Suprapubic skin (tissue), 4 donors: ENCODE measurements around the gene IPO13. TPM values are rescaled to one million over a fixed set of nuclear protein-coding genes. Genes with fewer than 3 reads are reported as not detected.

Experiments used
- DNase-seq, 2 donors: peaks; one replicate each; pipeline ENCODE4 v3.0.0-alpha.2; 2019; ENCODE audit warnings: low spot score in 2 of 2
- H3K27ac ChIP-seq: fragments of 200-600 bp; sonication (generic); one replicate; pipeline ENCODE4 v1.5.1; 2019
- H3K27me3 ChIP-seq: fragments of 200-600 bp; sonication (generic); one replicate; pipeline ENCODE4 v1.5.1; 2019
- H3K36me3 ChIP-seq: fragments of 200-600 bp; sonication (generic); one replicate; pipeline ENCODE4 v1.5.1; 2019
- H3K4me1 ChIP-seq: fragments of 200-600 bp; sonication (generic); one replicate; pipeline ENCODE4 v1.5.1; 2019
- H3K4me3 ChIP-seq: fragments of 200-600 bp; sonication (generic); one replicate; pipeline ENCODE4 v1.5.1; 2019; ENCODE audit warnings: mild to moderate bottlenecking
- H3K9me3 ChIP-seq: fragments of 200-600 bp; sonication (generic); one replicate; pipeline ENCODE4 v1.5.1; 2019
- EP300 ChIP-seq: sonication (generic); formaldehyde crosslinking; IDR thresholded peaks from one replicate; pipeline ENCODE4 v1.6.1; 2017; ENCODE audit warnings: antibody characterized with exemption
- POLR2A ChIP-seq, 2 donors: fragments of 450-650 bp; IDR thresholded peaks; one replicate each; pipeline ENCODE4 v1.6.1; 2017; ENCODE audit warnings: antibody characterized with exemption in 2 of 2, mild to moderate bottlenecking in 2 of 2, moderate library complexity in 2 of 2
- POLR2AphosphoS5 ChIP-seq, 3 donors: sonication (generic); formaldehyde crosslinking; IDR thresholded peaks; one replicate each; pipeline ENCODE4 v1.6.1; 2017; ENCODE audit warnings: antibody characterized with exemption in 3 of 3
- WGBS: methylation state at CpG from one replicate; pipeline ENCODE4 v1.1.5; 2018; 5-methylcytosine and 5-hydroxymethylcytosine counted together
- total RNA-seq, 4 donors: library from RNA; depleted of rRNA; stranded (reverse); fragments of >200 nt; gene quantifications; one replicate each; pipeline ENCODE4 v1.1.0, GENCODE V29; 2016
- TF ChIP-seq, protein P1 (sequence below), 2 donors: fragments of 200-600 bp in 1 of 2; fragments of 450-650 bp in 1 of 2; sonication (generic) in 1 of 2; IDR thresholded peaks; one replicate each; pipeline ENCODE4 v1.5.1; 2016 to 2019; ENCODE audit warnings: antibody characterized with exemption in 2 of 2, mild to moderate bottlenecking in 1 of 2, moderate library complexity in 1 of 2

The IPO13 gene
- total RNA-seq, 4 donors from 2014 or later: 30.8 to 41.0 (median 34.8) TPM

DNA sequence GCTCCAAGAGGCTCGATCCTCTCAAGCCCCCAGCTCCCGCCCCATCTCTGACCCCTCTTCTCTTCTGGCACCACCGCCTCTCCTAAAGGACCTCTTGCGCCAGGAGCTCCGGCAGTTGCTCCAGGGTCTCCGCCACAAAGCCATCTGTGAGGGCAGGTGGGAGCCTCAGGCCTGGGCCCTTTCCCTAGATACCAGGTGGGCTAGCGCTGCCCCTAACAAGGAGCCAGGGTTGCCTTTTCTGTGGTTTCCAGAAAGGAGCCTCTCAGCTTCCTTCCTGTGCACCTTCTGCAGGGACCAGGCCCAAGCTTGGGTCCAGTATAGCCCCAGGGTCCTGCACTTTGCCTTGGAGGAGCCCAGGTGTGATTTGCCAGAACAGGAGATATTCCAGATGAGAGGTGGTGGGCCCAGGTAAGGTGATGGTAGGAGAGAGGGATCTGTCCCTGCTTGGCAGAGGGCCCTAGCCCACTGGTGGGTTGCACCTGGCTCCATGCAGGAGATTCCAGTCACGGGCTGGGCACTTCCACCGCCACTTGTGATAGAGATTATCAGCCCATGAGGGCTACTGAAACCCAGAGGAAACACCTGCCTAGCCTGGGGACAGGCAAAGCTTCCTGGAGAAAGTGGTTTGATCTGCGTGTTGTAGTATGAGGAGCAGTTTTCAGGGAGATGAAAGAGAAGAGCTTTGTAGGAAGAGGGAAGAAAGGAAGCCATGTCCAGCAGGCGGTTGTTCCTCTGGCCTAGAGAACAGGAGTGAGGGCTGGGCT, 45.7 kb downstream of the IPO13 start:
- TF ChIP-seq POLR2AphosphoS5 (IDR thresholded peaks at IDR 0.05) (no peak), EP300 (no peak), POLR2A (IDR thresholded peaks at IDR 0.05) (no peak)
- TF ChIP-seq, protein P1, sequence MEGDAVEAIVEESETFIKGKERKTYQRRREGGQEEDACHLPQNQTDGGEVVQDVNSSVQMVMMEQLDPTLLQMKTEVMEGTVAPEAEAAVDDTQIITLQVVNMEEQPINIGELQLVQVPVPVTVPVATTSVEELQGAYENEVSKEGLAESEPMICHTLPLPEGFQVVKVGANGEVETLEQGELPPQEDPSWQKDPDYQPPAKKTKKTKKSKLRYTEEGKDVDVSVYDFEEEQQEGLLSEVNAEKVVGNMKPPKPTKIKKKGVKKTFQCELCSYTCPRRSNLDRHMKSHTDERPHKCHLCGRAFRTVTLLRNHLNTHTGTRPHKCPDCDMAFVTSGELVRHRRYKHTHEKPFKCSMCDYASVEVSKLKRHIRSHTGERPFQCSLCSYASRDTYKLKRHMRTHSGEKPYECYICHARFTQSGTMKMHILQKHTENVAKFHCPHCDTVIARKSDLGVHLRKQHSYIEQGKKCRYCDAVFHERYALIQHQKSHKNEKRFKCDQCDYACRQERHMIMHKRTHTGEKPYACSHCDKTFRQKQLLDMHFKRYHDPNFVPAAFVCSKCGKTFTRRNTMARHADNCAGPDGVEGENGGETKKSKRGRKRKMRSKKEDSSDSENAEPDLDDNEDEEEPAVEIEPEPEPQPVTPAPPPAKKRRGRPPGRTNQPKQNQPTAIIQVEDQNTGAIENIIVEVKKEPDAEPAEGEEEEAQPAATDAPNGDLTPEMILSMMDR (IDR thresholded peaks at IDR 0.05): no peak
- DNase-seq: peak in 1 of 2 donors; percentile 79
- peaks cover 25% of the 10 kb centered on the region for H3K4me1 ChIP-seq
- no peaks in the 10 kb centered on the region for H3K9me3 ChIP-seq
- WGBS: 44% methylated on average over 11 of the region's 11 CpGs
- no peaks in the 10 kb centered on the region for H3K27me3 ChIP-seq
- no peaks in the 10 kb centered on the region for H3K36me3 ChIP-seq
- H3K4me3 ChIP-seq: peak overlapping the region; percentile 63
- peak overlapping the region; percentile 71 for H3K27ac ChIP-seq

- H3K9me3 ChIP-seq: no peaks in the 10 kb centered on the region
- no peaks in the 10 kb centered on the region for H3K36me3 ChIP-seq
- no peak overlapping the region for H3K4me3 ChIP-seq
- H3K4me1 ChIP-seq: peaks cover 25% of the 10 kb centered on the region
- H3K27me3 ChIP-seq: no peaks in the 10 kb centered on the region
- 91% methylated on average over 9 of the region's 9 CpGs for WGBS
- no peak for DNase-seq
- TF ChIP-seq POLR2AphosphoS5 (IDR thresholded peaks at IDR 0.05) (no peak), EP300 (no peak), POLR2A (IDR thresholded peaks at IDR 0.05) (no peak)
- TF ChIP-seq, protein P1 (IDR thresholded peaks at IDR 0.05): no peak
- no peak overlapping the region for H3K27ac ChIP-seq
These were observed 46.6 kb downstream of the IPO13 start for GRCh38 chr1:43993206-43993914.

- Histone ChIP-seq H3K27ac (no peak overlapping the region), H3K36me3 (peaks cover under 1% of the 10 kb centered on the region), H3K4me3 (no peak overlapping the region), H3K27me3 (no peaks in the 10 kb centered on the region), H3K4me1 (peaks cover 25% of the 10 kb centered on the region), H3K9me3 (no peaks in the 10 kb centered on the region)
- DNase-seq: no peak
- WGBS: 73% methylated on average over 7 of the region's 7 CpGs
- TF ChIP-seq POLR2AphosphoS5 (IDR thresholded peaks at IDR 0.05) (no peak), POLR2A (IDR thresholded peaks at IDR 0.05) (no peak)
These were observed 47.3 kb downstream of the IPO13 start for GRCh38 chr1:43994071-43994470.

- Histone ChIP-seq H3K36me3 (peaks cover 6% of the 10 kb centered on the region), H3K27me3 (no peaks in the 10 kb centered on the region), H3K4me1 (peaks cover 25% of the 10 kb centered on the region), H3K4me3 (no peak overlapping the region), H3K27ac (no peak overlapping the region), H3K9me3 (no peaks in the 10 kb centered on the region)
- WGBS: 81% methylated on average over 10 of the region's 15 CpGs
- TF ChIP-seq, protein P1 (IDR thresholded peaks at IDR 0.05): no peak
- TF ChIP-seq POLR2AphosphoS5 (IDR thresholded peaks at IDR 0.05) (no peak), POLR2A (IDR thresholded peaks at IDR 0.05) (no peak), EP300 (no peak)
- no peak for DNase-seq
These were observed 48.3 kb downstream of the IPO13 start for GRCh38 chr1:43994794-43995790.

- WGBS: 87% methylated on average over 20 of the region's 21 CpGs
- Histone ChIP-seq H3K27ac (no peak overlapping the region), H3K36me3 (peaks cover 17% of the 10 kb centered on the region), H3K4me3 (no peak overlapping the region), H3K9me3 (no peaks in the 10 kb centered on the region), H3K4me1 (peaks cover 18% of the 10 kb centered on the region), H3K27me3 (no peaks in the 10 kb centered on the region)
- TF ChIP-seq, protein P1 (IDR thresholded peaks at IDR 0.05): no peak
- TF ChIP-seq POLR2A (IDR thresholded peaks at IDR 0.05) (no peak), POLR2AphosphoS5 (IDR thresholded peaks at IDR 0.05) (no peak), EP300 (no peak)
- no peak for DNase-seq
These were observed 49.4 kb downstream of the IPO13 start for GRCh38 chr1:43995984-43996732.
